Keratinocyte (primary cell): ENCODE measurements around the gene GLDC. TPM values are rescaled to one million over a fixed set of nuclear protein-coding genes. Genes with fewer than 3 reads are reported as not detected.
A peak's percentile ranks its signal among the peaks of the same experiment; 100 is the strongest.

Experiments
- DNase-seq: peaks from one replicate; pipeline ENCODE4 v3.0.0-alpha.2; 2011; ENCODE audit warnings: low read depth, missing footprints, low spot score
- FAIRE-seq: peaks from 2 replicates; lab custom pipeline; 2011; peaks lifted over from hg19 to GRCh38; lab: Jason Lieb, UNC
- H2AFZ ChIP-seq: 2 replicates; pipeline ENCODE4 v1.6.0; 2012; ENCODE audit warnings: low read length, control low read depth, inconsistent platforms; ENCODE audit not compliant: control insufficient read depth
- H3K27ac ChIP-seq: 2 replicates; pipeline ENCODE4 v1.5.1; 2011; ENCODE audit warnings: low read length; ENCODE audit not compliant: control insufficient read depth, insufficient read depth
- H3K27me3 ChIP-seq: 3 replicates; pipeline ENCODE4 v1.6.0; 2011; ENCODE audit warnings: low read length; ENCODE audit not compliant: control insufficient read depth, insufficient read depth; ENCODE audit errors: extremely low read depth
- H3K36me3 ChIP-seq, 2 experiments: 2 replicates in 1 of 2; 3 replicates in 1 of 2; pipeline ENCODE4 v1.5.1; 2011; ENCODE audit warnings: low read length in 2 of 2, mild to moderate bottlenecking in 1 of 2; ENCODE audit not compliant: control insufficient read depth in 2 of 2, insufficient read depth in 2 of 2; ENCODE audit errors: extremely low read depth in 1 of 2
- H3K4me1 ChIP-seq: 3 replicates; pipeline ENCODE4 v1.5.1; 2011; ENCODE audit warnings: low read length; ENCODE audit not compliant: control insufficient read depth, insufficient read depth; ENCODE audit errors: extremely low read depth
- H3K4me2 ChIP-seq: 3 replicates; pipeline ENCODE4 v1.6.0; 2011; ENCODE audit warnings: low read depth, low read length; ENCODE audit not compliant: control insufficient read depth, insufficient read depth; ENCODE audit errors: extremely low read depth
- H3K4me3 ChIP-seq, 3 experiments: fragments of 200-600 bp in 1 of 3; sonication (generic) in 1 of 3; 2 replicates in 2 of 3; 3 replicates in 1 of 3; pipeline ENCODE4 v1.5.1; 2011 to 2016; ENCODE audit warnings: low read length in 3 of 3, mild to moderate bottlenecking in 3 of 3, control low read depth in 2 of 3, inconsistent platforms in 1 of 3, low read depth in 1 of 3, mixed read lengths in 1 of 3, mixed run types in 1 of 3, moderate library complexity in 1 of 3; ENCODE audit not compliant: control insufficient read depth in 2 of 3, insufficient read depth in 2 of 3; ENCODE audit errors: extremely low read depth in 1 of 3
- H3K79me2 ChIP-seq: 2 replicates; pipeline ENCODE4 v1.6.0; 2012; ENCODE audit warnings: low read length; ENCODE audit not compliant: control insufficient read depth, insufficient read depth
- H3K9ac ChIP-seq: 3 replicates; pipeline ENCODE4 v1.6.0; 2011; ENCODE audit warnings: low read length; ENCODE audit not compliant: control insufficient read depth, insufficient read depth; ENCODE audit errors: extremely low read depth
- H3K9me1 ChIP-seq: 3 replicates; pipeline ENCODE4 v1.6.0; 2011; ENCODE audit warnings: low read length; ENCODE audit not compliant: control insufficient read depth, insufficient read depth; ENCODE audit errors: extremely low read depth
- H3K9me3 ChIP-seq: 2 replicates; pipeline ENCODE4 v1.5.1; 2012; ENCODE audit warnings: low read depth, low read length; ENCODE audit not compliant: control insufficient read depth
- H4K20me1 ChIP-seq: 3 replicates; pipeline ENCODE4 v1.6.0; 2011; ENCODE audit warnings: low read length; ENCODE audit not compliant: control insufficient read depth, insufficient read depth; ENCODE audit errors: extremely low read depth
- EZH2 ChIP-seq: IDR thresholded peaks from one replicate; pipeline ENCODE4 v1.6.1; 2012; ENCODE audit warnings: inconsistent platforms, mild to moderate bottlenecking, low read length, moderate library complexity
- dilution Hi-C: fragments of 300-500 bp; cut with MboI; formaldehyde crosslinking; loops from one replicate; pipeline ENCODE4 v1.7.0; 2020; ENCODE audit warnings: low sequenced_read_pairs; ENCODE audit not compliant: extremely low pct_ligation_motif_present
- polyA plus RNA-seq, 5 experiments: library from polyadenylated mRNA; depleted of rRNA in 3 of 5; stranded (reverse) in 3 of 5; stranded (forward) in 1 of 5; unstranded in 1 of 5; fragments of >200 nt; gene quantifications; 1 replicate in 1 of 5; 2 replicates in 3 of 5; 3 replicates in 1 of 5; pipeline versions ENCODE4 v1.2.1 to v1.2.3, GENCODE V29; 2011 to 2012; ENCODE audit warnings: missing spikeins in 2 of 5, low read depth in 1 of 5, low replicate concordance in 1 of 5
- TF ChIP-seq, protein P1 (sequence below), 3 experiments: IDR thresholded peaks in 1 of 3; conservative IDR thresholded peaks in 1 of 3; optimal IDR thresholded peaks in 1 of 3; 2 replicates in 2 of 3; 3 replicates in 1 of 3; pipeline versions ENCODE3 to v1.5.1; 2011; ENCODE audit warnings: low read length in 3 of 3, mild to moderate bottlenecking in 3 of 3, moderate library complexity in 2 of 3, control low read depth in 1 of 3, inconsistent platforms in 1 of 3; ENCODE audit not compliant: insufficient read depth in 2 of 3; ENCODE audit errors: extremely low read depth in 1 of 3

The GLDC gene
- polyA plus RNA-seq, 1 donor (not counting 4 experiments of a cell fraction or from before 2014, with no cell fraction given): 0.69 TPM

DNA sequence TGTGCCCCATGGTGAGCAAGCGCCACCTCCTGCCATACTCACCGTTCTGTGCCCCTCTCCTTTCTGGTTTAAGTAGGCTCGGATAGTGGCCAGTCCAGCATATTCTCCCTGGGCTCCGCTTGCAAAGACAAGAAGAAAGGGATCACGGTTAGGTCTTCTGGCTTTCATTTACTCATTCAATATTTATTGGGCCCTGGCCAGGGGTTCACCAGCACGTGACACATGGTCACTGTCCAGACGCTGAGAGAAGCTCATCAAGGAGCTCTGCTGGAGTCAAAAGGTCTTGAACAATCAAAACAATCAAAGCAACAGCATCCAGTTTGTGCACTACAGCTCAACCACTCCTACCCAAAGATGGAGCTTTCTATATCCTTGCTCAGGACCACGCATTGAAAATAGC lies 80.2 kb downstream of the GLDC start:
- TF ChIP-seq EZH2: no peak
- TF ChIP-seq, protein P1, sequence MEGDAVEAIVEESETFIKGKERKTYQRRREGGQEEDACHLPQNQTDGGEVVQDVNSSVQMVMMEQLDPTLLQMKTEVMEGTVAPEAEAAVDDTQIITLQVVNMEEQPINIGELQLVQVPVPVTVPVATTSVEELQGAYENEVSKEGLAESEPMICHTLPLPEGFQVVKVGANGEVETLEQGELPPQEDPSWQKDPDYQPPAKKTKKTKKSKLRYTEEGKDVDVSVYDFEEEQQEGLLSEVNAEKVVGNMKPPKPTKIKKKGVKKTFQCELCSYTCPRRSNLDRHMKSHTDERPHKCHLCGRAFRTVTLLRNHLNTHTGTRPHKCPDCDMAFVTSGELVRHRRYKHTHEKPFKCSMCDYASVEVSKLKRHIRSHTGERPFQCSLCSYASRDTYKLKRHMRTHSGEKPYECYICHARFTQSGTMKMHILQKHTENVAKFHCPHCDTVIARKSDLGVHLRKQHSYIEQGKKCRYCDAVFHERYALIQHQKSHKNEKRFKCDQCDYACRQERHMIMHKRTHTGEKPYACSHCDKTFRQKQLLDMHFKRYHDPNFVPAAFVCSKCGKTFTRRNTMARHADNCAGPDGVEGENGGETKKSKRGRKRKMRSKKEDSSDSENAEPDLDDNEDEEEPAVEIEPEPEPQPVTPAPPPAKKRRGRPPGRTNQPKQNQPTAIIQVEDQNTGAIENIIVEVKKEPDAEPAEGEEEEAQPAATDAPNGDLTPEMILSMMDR (optimal IDR thresholded peaks at IDR 0.05 in 1 of 3, IDR thresholded peaks at IDR 0.05 in 1 of 3, conservative IDR thresholded peaks at IDR 0.05 in 1 of 3; ENCODE audit: extremely low read depth in 1 of 3, insufficient read depth in 2 of 3, low read length in 3 of 3): no peak
- FAIRE-seq (peak; percentile 23), DNase-seq (no peak)
- Histone ChIP-seq H3K4me1 (peaks cover 30% of the 10 kb centered on the region), H3K4me3 (no peak overlapping the region), H3K79me2 (no peaks in the 10 kb centered on the region), H2AFZ (no peak overlapping the region), H3K9me3 (no peaks in the 10 kb centered on the region), H3K27ac (peak overlapping the region; percentile 100), H3K9ac (no peak overlapping the region), H3K27me3 (no peaks in the 10 kb centered on the region), H3K9me1 (no peaks in the 10 kb centered on the region), H4K20me1 (no peaks in the 10 kb centered on the region), H3K36me3 (no peaks in the 10 kb centered on the region), H3K4me2 (no peak overlapping the region)
- dilution Hi-C loops: no loop called here

DNA sequence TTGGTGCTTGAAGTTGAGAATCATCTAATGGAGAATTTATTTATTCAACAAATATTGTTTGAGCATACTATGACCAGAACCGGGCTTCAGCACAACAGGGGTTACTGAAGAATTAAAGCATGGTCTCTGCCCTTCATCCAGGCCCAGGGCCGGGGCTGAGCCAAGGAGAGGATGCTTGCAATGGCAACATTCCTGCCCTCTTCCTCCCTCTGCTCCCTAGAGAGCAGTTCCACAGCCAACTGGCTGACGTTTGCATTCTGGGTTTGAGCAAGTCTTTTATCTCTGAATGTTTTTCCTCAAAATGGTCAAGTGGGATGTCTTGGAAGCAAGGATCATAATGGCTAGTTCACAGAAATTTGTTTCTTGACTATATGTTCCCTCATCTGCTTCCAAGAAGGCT lies 80.7 kb downstream of the GLDC start:
- dilution Hi-C loops: no loop called here
- H3K79me2 ChIP-seq: no peaks in the 10 kb centered on the region
- peak; percentile 39 for FAIRE-seq
- H2AFZ ChIP-seq: peak overlapping the region; percentile 4
- no peaks in the 10 kb centered on the region for H3K9me1 ChIP-seq
- no peaks in the 10 kb centered on the region for H3K36me3 ChIP-seq
- TF ChIP-seq, protein P1 (optimal IDR thresholded peaks at IDR 0.05 in 1 of 3, IDR thresholded peaks at IDR 0.05 in 1 of 3, conservative IDR thresholded peaks at IDR 0.05 in 1 of 3; ENCODE audit: extremely low read depth in 1 of 3, insufficient read depth in 2 of 3, low read length in 3 of 3): no peak
- TF ChIP-seq EZH2: no peak
- H3K4me3 ChIP-seq: no peak overlapping the region
- DNase-seq: no peak
- H3K27me3 ChIP-seq: no peaks in the 10 kb centered on the region
- no peak overlapping the region for H3K4me2 ChIP-seq
- H3K27ac ChIP-seq: no peak overlapping the region
- peaks cover 30% of the 10 kb centered on the region for H3K4me1 ChIP-seq
- no peaks in the 10 kb centered on the region for H4K20me1 ChIP-seq
- no peak overlapping the region for H3K9ac ChIP-seq
- no peaks in the 10 kb centered on the region for H3K9me3 ChIP-seq
